Measurements from ENCODE around the gene NEDD4L.

Gene NEDD4L

DNA sequence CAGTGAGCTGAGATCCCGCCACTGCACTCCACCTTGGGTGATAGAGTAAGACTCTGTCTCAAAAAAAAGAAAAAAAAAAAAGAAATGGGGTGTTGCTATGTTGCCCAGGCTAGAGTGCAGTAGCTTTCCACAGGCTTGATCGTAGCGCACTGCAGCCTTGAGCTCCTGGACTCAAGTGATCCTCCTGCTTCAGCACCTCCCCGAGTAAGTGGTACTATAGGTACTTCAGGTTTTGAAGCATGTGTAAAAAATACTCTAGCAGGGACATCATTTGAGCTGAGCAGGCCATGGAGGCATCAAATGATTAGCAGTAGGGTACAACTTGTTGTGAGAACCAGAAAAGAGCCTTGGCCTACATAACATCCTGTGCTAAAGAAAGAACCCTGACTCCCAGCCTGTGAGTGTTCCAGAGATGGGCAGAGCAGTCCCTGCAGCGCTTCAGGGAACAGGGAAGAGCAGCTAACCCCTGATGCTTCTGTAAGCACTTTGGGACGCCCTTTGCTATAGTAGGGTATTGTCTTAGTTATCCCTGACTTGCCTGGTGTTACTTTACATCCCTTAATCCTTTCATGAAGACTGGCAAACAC, 119.1 kb downstream of the NEDD4L start:
- H3K23ac ChIP-seq (ENCODE audit: low read length), result no peak overlapping the region
- H2BK12ac ChIP-seq (ENCODE audit: low read length), result no peak overlapping the region
- no peak overlapping the region for H2AFZ ChIP-seq (ENCODE audit: insufficient read depth, low read length, poor library complexity)
- H3K18ac ChIP-seq (ENCODE audit: low read length), result no peak overlapping the region
- no peak for DNase-seq
- H3K27ac ChIP-seq (ENCODE audit: low read depth, low read length), result no peak overlapping the region
- peaks cover 6 to 7% of the 10 kb centered on the region in 2 experiments for H3K4me1 ChIP-seq (ENCODE audit: control insufficient read depth in 1 of 2, insufficient read depth in 2 of 2, low read length in 2 of 2)
- H4K12ac ChIP-seq (ENCODE audit: low read depth, low read length), result no peak overlapping the region
- no peak overlapping the region for H3K4ac ChIP-seq (ENCODE audit: low read depth, low read length)
- no peak overlapping the region for H2BK5ac ChIP-seq (ENCODE audit: low read depth, low read length, poor library complexity)
- H3K4me3 ChIP-seq (ENCODE audit: low read depth, low read length), result no peak overlapping the region
- H2AK5ac ChIP-seq (ENCODE audit: low read length), result no peak overlapping the region
- no peak overlapping the region for H4K91ac ChIP-seq (ENCODE audit: low read depth, low read length)
- no peaks in the 10 kb centered on the region for H3K27me3 ChIP-seq (ENCODE audit: insufficient read depth, low read length)
- no peaks in the 10 kb centered on the region for H3K9me3 ChIP-seq (ENCODE audit: insufficient read depth, low read depth, low read length)
- peaks cover 0 to 2% of the 10 kb centered on the region in 2 experiments for H3K36me3 ChIP-seq (ENCODE audit: control insufficient read depth in 1 of 2, insufficient read depth in 2 of 2, low read length in 2 of 2)
- H3K79me2 ChIP-seq (ENCODE audit: control insufficient read depth, insufficient read depth, low read length, poor library complexity), result no peaks in the 10 kb centered on the region
- no peak overlapping the region for H2BK120ac ChIP-seq (ENCODE audit: insufficient read depth, low read length, poor library complexity)
- WGBS (ENCODE audit: extremely low coverage, insufficient coverage, insufficient read length), result no CpG with 5 or more reads among the region's 6 CpGs
- H3K4me2 ChIP-seq (ENCODE audit: low read length), result no peak overlapping the region
- no peak overlapping the region for H3K14ac ChIP-seq (ENCODE audit: low read length)
- H3K79me1 ChIP-seq (ENCODE audit: low read length), result peaks cover 9% of the 10 kb centered on the region
- H4K8ac ChIP-seq (ENCODE audit: low read depth, low read length), result no peak overlapping the region
- no peak overlapping the region for H3K9ac ChIP-seq (ENCODE audit: low read length)

DNA sequence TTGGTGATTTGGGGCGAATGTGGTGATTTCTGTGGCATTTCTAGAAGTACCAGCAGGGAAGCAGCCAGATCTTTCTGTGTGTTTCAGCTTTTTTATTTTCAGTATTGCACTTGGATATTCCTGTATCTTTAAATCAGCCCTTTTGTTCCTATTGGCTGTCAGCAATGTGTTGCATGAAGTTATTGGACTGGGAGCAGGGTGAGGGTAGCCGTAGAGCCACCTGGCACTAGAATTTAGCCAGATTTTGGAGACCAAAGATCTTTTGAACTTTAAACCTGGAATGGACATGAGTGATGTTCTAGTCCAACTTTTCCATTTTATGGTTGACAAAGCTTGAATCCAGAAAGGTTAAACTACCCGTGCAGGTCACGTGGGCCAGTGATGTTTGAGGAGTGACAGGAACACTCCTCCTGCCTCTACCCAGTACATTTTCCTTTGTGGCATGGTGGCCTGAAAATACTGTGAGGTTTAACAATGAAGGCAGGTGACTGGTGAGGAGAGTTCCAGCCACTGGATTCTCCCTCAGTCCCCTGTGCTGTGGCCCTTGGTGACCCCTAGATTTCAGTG, 122.3 kb downstream of the NEDD4L start:
- no peaks in the 10 kb centered on the region for H3K9me3 ChIP-seq (ENCODE audit: insufficient read depth, low read depth, low read length)
- H3K4me1 ChIP-seq (ENCODE audit: control insufficient read depth in 1 of 2, insufficient read depth in 2 of 2, low read length in 2 of 2), result peaks cover 0 to 2% of the 10 kb centered on the region in 2 experiments
- no CpG with 5 or more reads among the region's 4 CpGs for WGBS (ENCODE audit: extremely low coverage, insufficient coverage, insufficient read length)
- H3K27ac ChIP-seq (ENCODE audit: low read depth, low read length), result no peak overlapping the region
- no peak overlapping the region for H3K4ac ChIP-seq (ENCODE audit: low read depth, low read length)
- H3K4me2 ChIP-seq (ENCODE audit: low read length), result no peak overlapping the region
- no peak overlapping the region for H4K8ac ChIP-seq (ENCODE audit: low read depth, low read length)
- no peak overlapping the region for H4K12ac ChIP-seq (ENCODE audit: low read depth, low read length)
- no peak overlapping the region for H3K9ac ChIP-seq (ENCODE audit: low read length)
- no peak overlapping the region for H4K91ac ChIP-seq (ENCODE audit: low read depth, low read length)
- H2BK120ac ChIP-seq (ENCODE audit: insufficient read depth, low read length, poor library complexity), result no peak overlapping the region
- no peak overlapping the region for H2AFZ ChIP-seq (ENCODE audit: insufficient read depth, low read length, poor library complexity)
- H3K36me3 ChIP-seq (ENCODE audit: control insufficient read depth in 1 of 2, insufficient read depth in 2 of 2, low read length in 2 of 2), result peaks cover 0 to 4% of the 10 kb centered on the region in 2 experiments
- H3K79me1 ChIP-seq (ENCODE audit: low read length), result no peaks in the 10 kb centered on the region
- no peak for DNase-seq
- H3K14ac ChIP-seq (ENCODE audit: low read length), result no peak overlapping the region
- no peak overlapping the region for H2AK5ac ChIP-seq (ENCODE audit: low read length)
- no peak overlapping the region for H3K4me3 ChIP-seq (ENCODE audit: low read depth, low read length)
- no peak overlapping the region for H3K18ac ChIP-seq (ENCODE audit: low read length)
- no peak overlapping the region for H2BK12ac ChIP-seq (ENCODE audit: low read length)
- H3K23ac ChIP-seq (ENCODE audit: low read length), result no peak overlapping the region
- H3K27me3 ChIP-seq (ENCODE audit: insufficient read depth, low read length), result no peaks in the 10 kb centered on the region
- H2BK5ac ChIP-seq (ENCODE audit: low read depth, low read length, poor library complexity), result no peak overlapping the region
- no peaks in the 10 kb centered on the region for H3K79me2 ChIP-seq (ENCODE audit: control insufficient read depth, insufficient read depth, low read length, poor library complexity)

DNA sequence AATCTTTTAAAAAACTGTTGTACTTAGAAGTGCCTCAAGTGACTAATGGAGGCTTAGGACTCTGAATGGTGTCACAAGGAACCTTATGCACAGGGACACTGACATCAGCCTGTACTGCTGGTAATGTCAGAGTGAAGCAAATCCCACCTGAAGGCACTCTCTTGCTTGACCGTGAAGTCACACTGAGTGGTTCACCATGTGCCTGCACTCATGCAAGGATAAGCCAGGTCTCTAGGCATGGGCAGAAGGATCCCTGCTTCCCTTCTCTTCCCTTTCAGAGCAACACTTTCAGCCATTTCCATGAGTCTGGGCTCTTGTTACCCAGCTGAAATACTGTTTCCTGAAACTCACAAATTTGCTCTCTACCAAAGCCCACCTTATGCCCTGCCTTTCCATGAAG, 123.0 kb downstream of the NEDD4L start:
- Histone ChIP-seq H2BK5ac (ENCODE audit: low read depth, low read length, poor library complexity) (no peak overlapping the region), H3K79me2 (ENCODE audit: control insufficient read depth, insufficient read depth, low read length, poor library complexity) (no peaks in the 10 kb centered on the region), H3K9me3 (ENCODE audit: insufficient read depth, low read depth, low read length) (no peaks in the 10 kb centered on the region), H3K4me1 (ENCODE audit: control insufficient read depth in 1 of 2, insufficient read depth in 2 of 2, low read length in 2 of 2) (peaks cover 0 to 2% of the 10 kb centered on the region in 2 experiments), H2BK120ac (ENCODE audit: insufficient read depth, low read length, poor library complexity) (no peak overlapping the region), H3K9ac (ENCODE audit: low read length) (no peak overlapping the region), H3K23ac (ENCODE audit: low read length) (peak overlapping the region; percentile 20), H2AFZ (ENCODE audit: insufficient read depth, low read length, poor library complexity) (no peak overlapping the region), H3K79me1 (ENCODE audit: low read length) (no peaks in the 10 kb centered on the region), H3K27ac (ENCODE audit: low read depth, low read length) (no peak overlapping the region), H2BK12ac (ENCODE audit: low read length) (no peak overlapping the region), H3K4me3 (ENCODE audit: low read depth, low read length) (no peak overlapping the region), H4K12ac (ENCODE audit: low read depth, low read length) (no peak overlapping the region), H4K91ac (ENCODE audit: low read depth, low read length) (no peak overlapping the region), H3K4ac (ENCODE audit: low read depth, low read length) (no peak overlapping the region), H3K4me2 (ENCODE audit: low read length) (no peak overlapping the region), H3K27me3 (ENCODE audit: insufficient read depth, low read length) (no peaks in the 10 kb centered on the region), H2AK5ac (ENCODE audit: low read length) (no peak overlapping the region), H4K8ac (ENCODE audit: low read depth, low read length) (no peak overlapping the region), H3K14ac (ENCODE audit: low read length) (no peak overlapping the region), H3K36me3 (ENCODE audit: control insufficient read depth in 1 of 2, insufficient read depth in 2 of 2, low read length in 2 of 2) (peaks cover 2 to 7% of the 10 kb centered on the region in 2 experiments), H3K18ac (ENCODE audit: low read length) (no peak overlapping the region)
- no peak for DNase-seq
- WGBS (ENCODE audit: extremely low coverage, insufficient coverage, insufficient read length), result no CpG with 5 or more reads among the region's 1 CpG

DNA sequence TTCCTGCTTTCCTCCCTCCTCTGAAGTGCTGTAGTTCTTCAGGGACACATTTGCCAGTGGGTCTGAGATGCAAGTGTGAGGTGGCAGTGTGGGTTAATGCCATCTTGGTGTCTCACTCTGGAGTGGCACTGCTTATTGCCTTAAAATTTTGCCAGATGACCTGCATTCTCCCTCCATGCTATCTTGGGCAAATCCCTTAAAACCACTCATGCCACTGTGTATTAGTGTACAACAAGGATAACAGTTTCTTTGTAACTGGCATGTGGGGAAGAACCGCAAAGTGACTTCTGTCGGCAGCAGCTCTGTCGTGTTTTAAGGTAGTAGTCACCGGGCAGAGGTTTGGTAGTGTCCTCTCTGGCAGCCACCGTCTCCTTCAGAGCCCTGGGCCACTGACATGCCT, 124.2 kb downstream of the NEDD4L start:
- Histone ChIP-seq H2BK5ac (ENCODE audit: low read depth, low read length, poor library complexity) (no peak overlapping the region), H3K9me3 (ENCODE audit: insufficient read depth, low read depth, low read length) (no peaks in the 10 kb centered on the region), H3K27me3 (ENCODE audit: insufficient read depth, low read length) (no peaks in the 10 kb centered on the region), H3K4me1 (ENCODE audit: control insufficient read depth in 1 of 2, insufficient read depth in 2 of 2, low read length in 2 of 2) (no peaks in the 10 kb centered on the region), H3K79me1 (ENCODE audit: low read length) (no peaks in the 10 kb centered on the region), H3K4me2 (ENCODE audit: low read length) (no peak overlapping the region), H3K14ac (ENCODE audit: low read length) (no peak overlapping the region), H4K12ac (ENCODE audit: low read depth, low read length) (no peak overlapping the region), H3K18ac (ENCODE audit: low read length) (no peak overlapping the region), H3K27ac (ENCODE audit: low read depth, low read length) (no peak overlapping the region), H2AFZ (ENCODE audit: insufficient read depth, low read length, poor library complexity) (no peak overlapping the region), H2BK12ac (ENCODE audit: low read length) (no peak overlapping the region), H3K79me2 (ENCODE audit: control insufficient read depth, insufficient read depth, low read length, poor library complexity) (no peaks in the 10 kb centered on the region), H3K4ac (ENCODE audit: low read depth, low read length) (no peak overlapping the region), H2AK5ac (ENCODE audit: low read length) (no peak overlapping the region), H2BK120ac (ENCODE audit: insufficient read depth, low read length, poor library complexity) (no peak overlapping the region), H4K91ac (ENCODE audit: low read depth, low read length) (no peak overlapping the region), H3K36me3 (ENCODE audit: control insufficient read depth in 1 of 2, insufficient read depth in 2 of 2, low read length in 2 of 2) (peaks cover 2 to 8% of the 10 kb centered on the region in 2 experiments), H3K9ac (ENCODE audit: low read length) (no peak overlapping the region), H3K4me3 (ENCODE audit: low read depth, low read length) (no peak overlapping the region), H4K8ac (ENCODE audit: low read depth, low read length) (no peak overlapping the region), H3K23ac (ENCODE audit: low read length) (no peak overlapping the region)
- WGBS (ENCODE audit: extremely low coverage, insufficient coverage, insufficient read length), result no CpG with 5 or more reads among the region's 5 CpGs
- no peak for DNase-seq

Data from trophoblast cell (in vitro differentiated cells and primary cell).